GM12878 (cell line): ENCODE measurements around the gene PPHLN1. TPM values are rescaled to one million over a fixed set of nuclear protein-coding genes. Genes with fewer than 3 reads are reported as not detected.

Experiments
- BACH1 ChIP-seq: fragments of 450-650 bp; IDR thresholded peaks from 2 replicates; pipeline ENCODE4 v1.6.1; 2017; ENCODE audit warnings: mild to moderate bottlenecking, borderline replicate concordance
- FOS ChIP-seq: IDR thresholded peaks from 3 replicates; pipeline ENCODE4 v1.6.1; 2011; ENCODE audit warnings: borderline replicate concordance; ENCODE audit not compliant: insufficient read length; ENCODE audit errors: extremely low read depth
- GABPA ChIP-seq: IDR thresholded peaks from 2 replicates; pipeline ENCODE4 v1.6.1; 2014; ENCODE audit warnings: antibody characterized with exemption, low read depth, mild to moderate bottlenecking, inconsistent platforms
- HDAC6 ChIP-seq: fragments of 200-600 bp; sonication (generic); IDR thresholded peaks from one replicate; pipeline ENCODE4 v1.8.0; 2017; ENCODE audit warnings: antibody characterized with exemption; ENCODE audit not compliant: unreplicated experiment
- HDGF ChIP-seq: fragments of 450-650 bp; IDR thresholded peaks from 2 replicates; pipeline ENCODE4 v1.6.1; 2016; ENCODE audit warnings: antibody characterized with exemption
- IKZF1 ChIP-seq: fragments of 450-650 bp; conservative IDR thresholded peaks from 2 replicates; pipeline ENCODE4 v1.6.1; 2017; ENCODE audit warnings: antibody characterized with exemption, mild to moderate bottlenecking
- KDM1A ChIP-seq: fragments of 200-600 bp; sonication (generic); IDR thresholded peaks from 2 replicates; pipeline ENCODE4 v1.6.1; 2016; ENCODE audit warnings: borderline replicate concordance
- MEF2B ChIP-seq: fragments of 450-650 bp; IDR thresholded peaks from 2 replicates; pipeline ENCODE4 v1.6.1; 2018; ENCODE audit warnings: mild to moderate bottlenecking, moderate library complexity; ENCODE audit not compliant: partially characterized antibody, poor library complexity, severe bottlenecking
- MYB ChIP-seq: fragments of 150-350 bp; IDR thresholded peaks from 2 replicates; pipeline ENCODE4 v1.6.1; 2014; ENCODE audit warnings: mild to moderate bottlenecking, low read depth, low read length, borderline replicate concordance
- NFXL1 ChIP-seq: fragments of 450-650 bp; IDR thresholded peaks from 2 replicates; pipeline ENCODE4 v1.6.1; 2017; ENCODE audit warnings: antibody characterized with exemption, mild to moderate bottlenecking, borderline replicate concordance
- NR2C1 ChIP-seq: fragments of 450-650 bp; IDR thresholded peaks from 2 replicates; pipeline ENCODE4 v1.6.1; 2017; ENCODE audit warnings: antibody characterized with exemption, mild to moderate bottlenecking, moderate library complexity
- NR2C2 ChIP-seq: IDR thresholded peaks from 2 replicates; pipeline ENCODE4 v1.6.1; 2011; ENCODE audit warnings: borderline replicate concordance, low read depth; ENCODE audit not compliant: control insufficient read depth, insufficient read length
- NR2F1 ChIP-seq: fragments of 450-650 bp; conservative IDR thresholded peaks from 2 replicates; pipeline ENCODE4 v1.6.1; 2017; ENCODE audit warnings: mild to moderate bottlenecking
- PAX8 ChIP-seq: fragments of 450-650 bp; IDR thresholded peaks from 2 replicates; pipeline ENCODE4 v1.6.1; 2017; ENCODE audit warnings: mild to moderate bottlenecking, moderate library complexity
- RCOR1 ChIP-seq: conservative IDR thresholded peaks from 2 replicates; pipeline ENCODE4 v1.6.1; 2012; ENCODE audit warnings: low read depth, low read length, improper control_type of control experiment
- RELA ChIP-seq: fragments of 450-650 bp; IDR thresholded peaks from 2 replicates; pipeline ENCODE4 v1.8.0; 2014; ENCODE audit warnings: borderline replicate concordance; ENCODE audit not compliant: partially characterized antibody
- SRF ChIP-seq, 2 experiments: IDR thresholded peaks; 2 replicates each; pipeline ENCODE4 v1.6.1; 2011; ENCODE audit warnings: low read depth in 2 of 2, low read length in 2 of 2, mild to moderate bottlenecking in 1 of 2, moderate library complexity in 1 of 2
- ZNF217 ChIP-seq: fragments of 450-650 bp; IDR thresholded peaks from 2 replicates; pipeline ENCODE4 v1.6.1; 2017; ENCODE audit warnings: antibody characterized with exemption, mild to moderate bottlenecking
- ZNF274 ChIP-seq: IDR thresholded peaks from one replicate; pipeline ENCODE4 v1.8.0; 2011; ENCODE audit not compliant: insufficient read length, insufficient read depth
- ZSCAN29 ChIP-seq: fragments of 450-650 bp; IDR thresholded peaks from 2 replicates; pipeline ENCODE4 v1.6.1; 2017; ENCODE audit warnings: mild to moderate bottlenecking, moderate library complexity
- polyA plus RNA-seq, 11 experiments: library from polyadenylated mRNA; depleted of rRNA in 4 of 11; unstranded in 6 of 11; stranded (reverse) in 5 of 11; fragments of >200 nt; fragmentation: Nextera tagmentation in 4 of 11; fragmentation: Illumina TruSeq in 1 of 11; extraction: Ambion mirVana in 4 of 11; extraction: Trizol in 1 of 11; gene quantifications; 1 replicate in 1 of 11; 2 replicates in 10 of 11; pipeline versions ENCODE4 v1.2.1 to v1.2.3, GENCODE V29; 2011 to 2016; ENCODE audit warnings: inconsistent platforms in 2 of 11, missing spikeins in 2 of 11, low read depth in 1 of 11
- total RNA-seq, 4 experiments: library from RNA; depleted of rRNA in 3 of 4; stranded (reverse); fragments of >200 nt in 3 of 4; fragmentation: Illumina TruSeq in 1 of 4; extraction: Trizol in 1 of 4; gene quantifications; 2 replicates each; pipeline versions ENCODE4 v1.2.1 to v1.2.3, GENCODE V29; 2013 to 2021
- TF ChIP-seq, protein P1 (sequence below): fragments of 150-350 bp; IDR thresholded peaks from 2 replicates; pipeline ENCODE4 v1.6.1; 2016; ENCODE audit warnings: low read depth, low read length
- TF ChIP-seq, protein P2 (sequence below): fragments of 450-650 bp; IDR thresholded peaks from 2 replicates; pipeline ENCODE4 v1.6.1; 2017; ENCODE audit warnings: low read depth, mild to moderate bottlenecking, moderate library complexity
- TF ChIP-seq, protein P3 (sequence below): fragments of 450-650 bp; IDR thresholded peaks from 2 replicates; pipeline ENCODE4 v1.6.1; 2017; ENCODE audit warnings: antibody characterized with exemption, mild to moderate bottlenecking, moderate library complexity
- TF ChIP-seq, protein P4 (sequence below): IDR thresholded peaks from 2 replicates; pipeline ENCODE4 v1.6.1; 2012; ENCODE audit warnings: low read depth, low read length, improper control_type of control experiment

Gene PPHLN1
- total and polyA plus RNA-seq, 10 of the 15 experiments (the other 5 are each of a cell fraction or from before 2014, with no cell fraction given): 73.6 to 117 (median 92.1) TPM

DNA sequence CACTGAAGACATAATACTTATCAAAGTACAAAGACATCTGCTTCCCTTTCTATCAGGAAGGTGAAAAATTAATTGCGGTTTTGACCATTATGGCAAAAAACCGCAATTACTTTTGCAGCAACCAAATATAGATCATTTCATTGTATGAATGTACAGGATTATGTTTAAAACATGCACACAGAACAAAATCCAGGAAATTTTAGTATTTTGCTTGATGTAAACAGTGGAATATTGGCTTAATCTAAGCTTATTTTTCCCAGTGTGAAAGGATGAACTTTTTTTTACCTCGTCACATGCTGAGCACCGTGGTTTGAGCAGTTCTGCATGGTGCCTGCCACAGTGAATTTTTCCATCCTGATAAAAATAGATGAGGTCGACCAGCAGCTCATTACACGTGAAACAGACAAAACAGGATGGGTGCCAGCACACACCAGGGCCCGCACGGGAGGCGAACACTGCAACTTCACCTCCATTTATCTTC is 142.4 kb downstream of the PPHLN1 start (continued):
- TF ChIP-seq MEF2B: peak; percentile 86
- TF ChIP-seq BACH1: no peak
- no peak for TF ChIP-seq RELA
- no peak for TF ChIP-seq NFXL1
- TF ChIP-seq NR2F1: peak; percentile 40; the same call in 1 of the 2 replicates
- no peak for TF ChIP-seq MYB
- no peak for TF ChIP-seq GABPA
- TF ChIP-seq HDAC6: no peak
- TF ChIP-seq ZNF274: no peak
- TF ChIP-seq ZSCAN29: no peak
- TF ChIP-seq, protein P1, sequence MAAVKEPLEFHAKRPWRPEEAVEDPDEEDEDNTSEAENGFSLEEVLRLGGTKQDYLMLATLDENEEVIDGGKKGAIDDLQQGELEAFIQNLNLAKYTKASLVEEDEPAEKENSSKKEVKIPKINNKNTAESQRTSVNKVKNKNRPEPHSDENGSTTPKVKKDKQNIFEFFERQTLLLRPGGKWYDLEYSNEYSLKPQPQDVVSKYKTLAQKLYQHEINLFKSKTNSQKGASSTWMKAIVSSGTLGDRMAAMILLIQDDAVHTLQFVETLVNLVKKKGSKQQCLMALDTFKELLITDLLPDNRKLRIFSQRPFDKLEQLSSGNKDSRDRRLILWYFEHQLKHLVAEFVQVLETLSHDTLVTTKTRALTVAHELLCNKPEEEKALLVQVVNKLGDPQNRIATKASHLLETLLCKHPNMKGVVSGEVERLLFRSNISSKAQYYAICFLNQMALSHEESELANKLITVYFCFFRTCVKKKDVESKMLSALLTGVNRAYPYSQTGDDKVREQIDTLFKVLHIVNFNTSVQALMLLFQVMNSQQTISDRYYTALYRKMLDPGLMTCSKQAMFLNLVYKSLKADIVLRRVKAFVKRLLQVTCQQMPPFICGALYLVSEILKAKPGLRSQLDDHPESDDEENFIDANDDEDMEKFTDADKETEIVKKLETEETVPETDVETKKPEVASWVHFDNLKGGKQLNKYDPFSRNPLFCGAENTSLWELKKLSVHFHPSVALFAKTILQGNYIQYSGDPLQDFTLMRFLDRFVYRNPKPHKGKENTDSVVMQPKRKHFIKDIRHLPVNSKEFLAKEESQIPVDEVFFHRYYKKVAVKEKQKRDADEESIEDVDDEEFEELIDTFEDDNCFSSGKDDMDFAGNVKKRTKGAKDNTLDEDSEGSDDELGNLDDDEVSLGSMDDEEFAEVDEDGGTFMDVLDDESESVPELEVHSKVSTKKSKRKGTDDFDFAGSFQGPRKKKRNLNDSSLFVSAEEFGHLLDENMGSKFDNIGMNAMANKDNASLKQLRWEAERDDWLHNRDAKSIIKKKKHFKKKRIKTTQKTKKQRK: no peak
- TF ChIP-seq RCOR1: no peak
- TF ChIP-seq, protein P2, sequence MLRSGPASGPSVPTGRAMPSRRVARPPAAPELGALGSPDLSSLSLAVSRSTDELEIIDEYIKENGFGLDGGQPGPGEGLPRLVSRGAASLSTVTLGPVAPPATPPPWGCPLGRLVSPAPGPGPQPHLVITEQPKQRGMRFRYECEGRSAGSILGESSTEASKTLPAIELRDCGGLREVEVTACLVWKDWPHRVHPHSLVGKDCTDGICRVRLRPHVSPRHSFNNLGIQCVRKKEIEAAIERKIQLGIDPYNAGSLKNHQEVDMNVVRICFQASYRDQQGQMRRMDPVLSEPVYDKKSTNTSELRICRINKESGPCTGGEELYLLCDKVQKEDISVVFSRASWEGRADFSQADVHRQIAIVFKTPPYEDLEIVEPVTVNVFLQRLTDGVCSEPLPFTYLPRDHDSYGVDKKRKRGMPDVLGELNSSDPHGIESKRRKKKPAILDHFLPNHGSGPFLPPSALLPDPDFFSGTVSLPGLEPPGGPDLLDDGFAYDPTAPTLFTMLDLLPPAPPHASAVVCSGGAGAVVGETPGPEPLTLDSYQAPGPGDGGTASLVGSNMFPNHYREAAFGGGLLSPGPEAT: peak; percentile 58; the same call in 1 of the 2 replicates
- no peak for TF ChIP-seq HDGF
- no peak for TF ChIP-seq NR2C1
- no peak for TF ChIP-seq SRF (IDR thresholded peaks at IDR 0.05; ENCODE audit: low read depth in 2 of 2, low read length in 2 of 2)
- no peak for TF ChIP-seq KDM1A
- no peak for TF ChIP-seq FOS
- TF ChIP-seq, protein P3, sequence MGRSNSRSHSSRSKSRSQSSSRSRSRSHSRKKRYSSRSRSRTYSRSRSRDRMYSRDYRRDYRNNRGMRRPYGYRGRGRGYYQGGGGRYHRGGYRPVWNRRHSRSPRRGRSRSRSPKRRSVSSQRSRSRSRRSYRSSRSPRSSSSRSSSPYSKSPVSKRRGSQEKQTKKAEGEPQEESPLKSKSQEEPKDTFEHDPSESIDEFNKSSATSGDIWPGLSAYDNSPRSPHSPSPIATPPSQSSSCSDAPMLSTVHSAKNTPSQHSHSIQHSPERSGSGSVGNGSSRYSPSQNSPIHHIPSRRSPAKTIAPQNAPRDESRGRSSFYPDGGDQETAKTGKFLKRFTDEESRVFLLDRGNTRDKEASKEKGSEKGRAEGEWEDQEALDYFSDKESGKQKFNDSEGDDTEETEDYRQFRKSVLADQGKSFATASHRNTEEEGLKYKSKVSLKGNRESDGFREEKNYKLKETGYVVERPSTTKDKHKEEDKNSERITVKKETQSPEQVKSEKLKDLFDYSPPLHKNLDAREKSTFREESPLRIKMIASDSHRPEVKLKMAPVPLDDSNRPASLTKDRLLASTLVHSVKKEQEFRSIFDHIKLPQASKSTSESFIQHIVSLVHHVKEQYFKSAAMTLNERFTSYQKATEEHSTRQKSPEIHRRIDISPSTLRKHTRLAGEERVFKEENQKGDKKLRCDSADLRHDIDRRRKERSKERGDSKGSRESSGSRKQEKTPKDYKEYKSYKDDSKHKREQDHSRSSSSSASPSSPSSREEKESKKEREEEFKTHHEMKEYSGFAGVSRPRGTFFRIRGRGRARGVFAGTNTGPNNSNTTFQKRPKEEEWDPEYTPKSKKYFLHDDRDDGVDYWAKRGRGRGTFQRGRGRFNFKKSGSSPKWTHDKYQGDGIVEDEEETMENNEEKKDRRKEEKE: no peak
- no peak for TF ChIP-seq NR2C2
- TF ChIP-seq, protein P4, sequence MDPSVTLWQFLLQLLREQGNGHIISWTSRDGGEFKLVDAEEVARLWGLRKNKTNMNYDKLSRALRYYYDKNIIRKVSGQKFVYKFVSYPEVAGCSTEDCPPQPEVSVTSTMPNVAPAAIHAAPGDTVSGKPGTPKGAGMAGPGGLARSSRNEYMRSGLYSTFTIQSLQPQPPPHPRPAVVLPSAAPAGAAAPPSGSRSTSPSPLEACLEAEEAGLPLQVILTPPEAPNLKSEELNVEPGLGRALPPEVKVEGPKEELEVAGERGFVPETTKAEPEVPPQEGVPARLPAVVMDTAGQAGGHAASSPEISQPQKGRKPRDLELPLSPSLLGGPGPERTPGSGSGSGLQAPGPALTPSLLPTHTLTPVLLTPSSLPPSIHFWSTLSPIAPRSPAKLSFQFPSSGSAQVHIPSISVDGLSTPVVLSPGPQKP: no peak
- no peak for TF ChIP-seq PAX8
- TF ChIP-seq IKZF1: peak; percentile 85
- peak; percentile 57; the same call in 1 of the 2 replicates for TF ChIP-seq ZNF217
